Testis (tissue), 3 donors: Measurements from ENCODE around the gene CYP4F8. TPM values are rescaled to one million over a fixed set of nuclear protein-coding genes. Genes with fewer than 3 reads are reported as not detected.

Source experiments
- DNase-seq: peaks from one replicate; pipeline ENCODE4 v3.0.0-alpha.2; 2019
- H3K27ac ChIP-seq, 2 donors: fragments of 200-600 bp; sonication (generic); one replicate each; pipeline ENCODE4 v1.5.1; 2019
- H3K27me3 ChIP-seq: fragments of 200-600 bp; sonication (generic); one replicate; pipeline ENCODE4 v1.5.1; 2019
- H3K36me3 ChIP-seq: fragments of 200-600 bp; sonication (generic); one replicate; pipeline ENCODE4 v1.5.1; 2017; ENCODE audit warnings: low read depth; ENCODE audit errors: missing control alignments
- H3K4me1 ChIP-seq: fragments of 200-600 bp; sonication (generic); one replicate; pipeline ENCODE4 v1.5.1; 2019
- H3K4me3 ChIP-seq, 2 donors: fragments of 200-600 bp; sonication (generic); one replicate each; pipeline ENCODE4 v1.5.1; 2017 to 2019
- H3K9me3 ChIP-seq: fragments of 200-600 bp; sonication (generic); one replicate; pipeline ENCODE4 v1.5.1; 2017
- POLR2A ChIP-seq: fragments of 450-650 bp; IDR thresholded peaks from one replicate; pipeline ENCODE4 v1.6.1; 2017; ENCODE audit warnings: antibody characterized with exemption, mild to moderate bottlenecking, moderate library complexity
- WGBS, 2 donors: methylation state at CpG; one replicate each; pipeline ENCODE4 v1.1.5; 2018; 5-methylcytosine and 5-hydroxymethylcytosine counted together
- intact Hi-C: fragments of 100-400 bp; cut with DNase I; formaldehyde crosslinking; loops from one replicate; pipeline ENCODE4 v1.15.1; 2023; ENCODE audit warnings: low total_unique reads
- polyA plus RNA-seq: library from polyadenylated mRNA; stranded (reverse); fragments of 350-450 nt; fragmentation: Illumina TruSeq; extraction: RNeasy Lipid Tissue Mini Kit (QIAGEN cat#74804); gene quantifications from one replicate; pipeline ENCODE4 v1.2.3, GENCODE V29; 2014; ENCODE audit warnings: low read depth, low replicate concordance; ENCODE audit not compliant: insufficient read depth
- total RNA-seq, 2 donors: library from RNA; depleted of rRNA; stranded (reverse); fragments of >200 nt; gene quantifications; one replicate each; pipeline ENCODE4 v1.2.3, GENCODE V29; 2016
- TF ChIP-seq, protein P1 (sequence below), 3 experiments: fragments of 450-650 bp in 2 of 3; fragments of 200-600 bp in 1 of 3; sonication (generic) in 1 of 3; IDR thresholded peaks; one replicate each; pipeline ENCODE4 v1.5.1; 2016 to 2019; ENCODE audit warnings: antibody characterized with exemption in 3 of 3, mild to moderate bottlenecking in 2 of 3, moderate library complexity in 1 of 3

The CYP4F8 gene
- total and polyA plus RNA-seq, 3 donors from 2014 or later: 0.17 to 0.71 (median 0.31) TPM

DNA sequence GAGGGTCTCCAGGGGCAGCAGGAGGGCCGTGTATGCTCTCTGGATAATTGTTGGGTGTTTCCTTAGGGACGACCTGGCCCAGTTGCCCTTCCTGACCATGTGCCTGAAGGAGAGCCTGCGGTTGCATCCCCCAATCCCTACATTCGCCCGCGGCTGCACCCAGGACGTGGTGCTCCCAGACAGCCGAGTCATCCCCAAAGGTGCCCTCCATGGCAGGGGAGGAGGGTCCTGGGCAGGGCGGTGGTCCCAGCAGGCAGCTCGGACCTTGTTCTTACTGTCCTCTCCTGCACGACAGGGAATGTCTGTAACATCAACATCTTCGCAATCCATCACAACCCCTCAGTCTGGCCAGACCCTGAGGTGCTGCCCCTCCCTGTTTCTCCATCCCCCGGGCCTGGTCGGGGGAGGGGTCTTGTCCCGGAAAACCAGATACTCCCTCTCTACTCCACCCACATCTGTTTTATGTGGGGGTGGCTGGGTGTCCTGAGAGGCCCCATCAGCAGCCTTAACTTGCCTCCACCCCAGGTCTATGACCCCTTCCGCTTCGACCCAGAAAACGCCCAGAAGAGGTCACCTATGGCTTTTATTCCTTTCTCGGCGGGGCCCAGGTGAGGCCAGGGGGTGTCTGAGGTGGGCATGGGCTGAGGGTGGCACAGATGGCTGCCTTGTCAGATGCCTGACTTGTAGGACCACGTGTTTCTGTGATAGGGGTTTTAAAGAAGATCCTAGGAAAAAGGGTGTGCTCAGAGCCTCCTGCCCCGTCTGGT is 13.4 kb downstream of the CYP4F8 start:
- Histone ChIP-seq H3K36me3 (no peaks in the 10 kb centered on the region), H3K9me3 (no peaks in the 10 kb centered on the region), H3K4me3 (no peak overlapping the region), H3K27me3 (no peaks in the 10 kb centered on the region), H3K4me1 (no peaks in the 10 kb centered on the region), H3K27ac (no peak overlapping the region)
- DNase-seq: no peak
- intact Hi-C loops: no loop called here
- 55% methylated on average over 15 to 22 of the region's 22 CpGs for WGBS, 2 donors
- TF ChIP-seq, protein P1, sequence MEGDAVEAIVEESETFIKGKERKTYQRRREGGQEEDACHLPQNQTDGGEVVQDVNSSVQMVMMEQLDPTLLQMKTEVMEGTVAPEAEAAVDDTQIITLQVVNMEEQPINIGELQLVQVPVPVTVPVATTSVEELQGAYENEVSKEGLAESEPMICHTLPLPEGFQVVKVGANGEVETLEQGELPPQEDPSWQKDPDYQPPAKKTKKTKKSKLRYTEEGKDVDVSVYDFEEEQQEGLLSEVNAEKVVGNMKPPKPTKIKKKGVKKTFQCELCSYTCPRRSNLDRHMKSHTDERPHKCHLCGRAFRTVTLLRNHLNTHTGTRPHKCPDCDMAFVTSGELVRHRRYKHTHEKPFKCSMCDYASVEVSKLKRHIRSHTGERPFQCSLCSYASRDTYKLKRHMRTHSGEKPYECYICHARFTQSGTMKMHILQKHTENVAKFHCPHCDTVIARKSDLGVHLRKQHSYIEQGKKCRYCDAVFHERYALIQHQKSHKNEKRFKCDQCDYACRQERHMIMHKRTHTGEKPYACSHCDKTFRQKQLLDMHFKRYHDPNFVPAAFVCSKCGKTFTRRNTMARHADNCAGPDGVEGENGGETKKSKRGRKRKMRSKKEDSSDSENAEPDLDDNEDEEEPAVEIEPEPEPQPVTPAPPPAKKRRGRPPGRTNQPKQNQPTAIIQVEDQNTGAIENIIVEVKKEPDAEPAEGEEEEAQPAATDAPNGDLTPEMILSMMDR (IDR thresholded peaks at IDR 0.05): no peak
- TF ChIP-seq POLR2A: no peak

DNA sequence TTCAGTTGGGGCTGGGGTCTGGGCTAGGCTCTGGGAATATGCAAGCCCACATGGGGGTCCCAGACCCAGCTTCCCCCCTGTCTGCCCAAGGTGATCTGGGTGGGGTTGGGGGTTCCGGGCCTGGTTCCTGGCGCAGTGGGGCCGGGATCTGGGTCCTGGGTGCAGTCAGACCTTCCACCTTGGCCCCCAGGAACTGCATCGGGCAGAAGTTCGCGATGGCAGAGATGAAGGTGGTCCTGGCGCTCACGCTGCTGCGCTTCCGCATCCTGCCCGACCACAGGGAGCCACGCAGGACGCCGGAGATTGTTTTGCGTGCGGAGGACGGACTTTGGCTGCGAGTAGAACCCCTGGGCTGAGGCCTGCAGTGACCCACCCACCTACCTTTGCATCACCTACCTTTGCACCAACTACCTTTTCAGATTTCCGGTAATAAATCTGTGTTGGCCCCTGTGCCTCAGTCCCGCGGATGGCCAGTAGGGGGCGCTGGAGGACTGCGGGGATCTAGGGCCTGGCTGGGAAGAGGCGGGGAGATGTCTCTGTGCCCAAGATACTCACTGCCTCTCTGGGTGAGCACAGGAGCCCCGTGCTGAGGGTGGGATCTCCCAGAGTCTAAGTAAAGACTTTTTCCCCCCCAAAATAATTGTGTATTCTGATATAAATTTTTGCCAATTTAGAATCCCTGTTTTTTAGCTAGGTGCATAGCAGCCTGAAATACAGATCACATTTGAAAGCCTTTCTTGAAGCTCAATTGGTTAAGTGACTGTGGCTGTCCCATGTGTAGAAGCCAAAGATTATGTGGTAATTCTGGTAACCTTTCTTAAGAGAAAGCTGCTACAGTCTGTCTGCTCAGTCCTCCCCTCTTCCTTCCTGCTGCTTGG is 14.2 kb downstream of the CYP4F8 start:
- no peaks in the 10 kb centered on the region for H3K9me3 ChIP-seq
- TF ChIP-seq, protein P1 (IDR thresholded peaks at IDR 0.05): peak; percentile 93 to 98 (median 96)
- TF ChIP-seq POLR2A: no peak
- intact Hi-C loops: no loop called here
- DNase-seq: peak; percentile 88
- no peak overlapping the region for H3K4me3 ChIP-seq
- H3K27ac ChIP-seq: no peak overlapping the region
- WGBS, 2 donors: 5 to 9% methylated on average over 12 to 25 of the region's 25 CpGs
- H3K36me3 ChIP-seq: no peaks in the 10 kb centered on the region
- H3K4me1 ChIP-seq: no peaks in the 10 kb centered on the region
- no peaks in the 10 kb centered on the region for H3K27me3 ChIP-seq

DNA sequence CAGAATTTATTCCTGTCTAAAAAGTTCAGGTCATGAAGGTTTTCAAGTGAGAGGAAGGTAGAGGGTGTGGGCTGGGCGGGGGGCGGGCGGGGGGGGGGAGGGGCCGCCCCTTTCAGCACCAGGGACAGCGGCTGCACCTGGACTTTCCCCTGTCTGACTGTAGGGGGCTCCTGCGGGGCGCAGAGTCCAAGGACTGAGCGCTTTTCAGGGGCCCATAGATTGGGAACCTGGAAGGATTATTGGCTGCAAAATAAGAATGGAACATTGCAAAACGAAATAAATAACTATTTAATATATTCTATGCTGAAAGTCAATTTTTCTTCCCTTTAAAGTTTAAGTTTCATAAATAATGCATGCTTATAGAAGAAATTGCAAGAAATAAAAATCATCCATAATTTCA is 16.8 kb downstream of the CYP4F8 start:
- Histone ChIP-seq H3K4me1 (no peaks in the 10 kb centered on the region), H3K9me3 (no peaks in the 10 kb centered on the region), H3K27me3 (no peaks in the 10 kb centered on the region), H3K4me3 (no peak overlapping the region), H3K27ac (no peak overlapping the region), H3K36me3 (no peaks in the 10 kb centered on the region)
- 0 to 1% methylated on average over 7 to 9 of the region's 9 CpGs for WGBS, 2 donors
- intact Hi-C loops: loop anchor here (10.0 kb wide), 1 partner anchor 243 kb away; no protein-coding TSS in a partner anchor
- DNase-seq: peak; percentile 43
- TF ChIP-seq POLR2A: no peak
- TF ChIP-seq, protein P1 (IDR thresholded peaks at IDR 0.05): peak in 1 of 3 experiments; percentile 11

DNA sequence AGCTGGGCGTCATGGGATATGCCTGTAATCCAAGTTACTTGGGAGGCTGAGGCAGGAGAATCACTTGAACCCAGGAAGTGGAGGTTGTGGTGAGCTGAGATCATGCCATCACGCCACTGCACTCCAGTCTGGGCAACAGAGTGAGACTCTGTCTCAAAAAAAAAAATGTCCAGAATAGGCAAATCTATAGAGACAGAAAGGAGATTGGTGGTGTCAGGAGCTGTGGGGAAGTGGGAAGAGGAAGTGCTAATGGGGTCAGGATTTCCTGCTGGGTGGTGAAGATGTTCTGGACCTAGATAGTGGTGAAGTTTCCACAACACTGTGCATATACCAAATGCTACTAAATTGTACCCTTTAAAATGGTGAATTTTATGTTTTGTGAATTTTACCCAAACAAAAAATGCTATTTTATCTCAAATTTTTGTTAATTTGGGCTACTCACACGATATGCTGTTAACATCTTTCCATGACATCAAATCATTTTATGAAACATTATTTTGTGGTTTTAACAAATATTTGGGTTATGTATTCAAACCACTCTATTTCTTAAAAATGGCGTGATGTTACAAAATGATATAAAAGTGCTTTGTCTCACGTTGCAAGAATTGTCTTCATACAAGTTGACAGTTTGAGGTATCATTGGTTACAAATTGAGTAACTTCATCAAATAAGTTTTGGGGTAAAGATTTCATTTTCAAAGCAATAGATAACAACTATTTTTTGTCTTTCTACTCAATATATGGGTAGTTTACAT is 18.2 kb downstream of the CYP4F8 start:
- no peaks in the 10 kb centered on the region for H3K9me3 ChIP-seq
- H3K36me3 ChIP-seq: no peaks in the 10 kb centered on the region
- 54 to 65% methylated on average over 5 of the region's 5 CpGs for WGBS, 2 donors
- no peak for DNase-seq
- intact Hi-C loops: loop anchor here (10.0 kb wide), 1 partner anchor 242 kb away; no protein-coding TSS in a partner anchor
- TF ChIP-seq POLR2A: no peak
- TF ChIP-seq, protein P1 (IDR thresholded peaks at IDR 0.05): no peak
- no peak overlapping the region for H3K27ac ChIP-seq
- H3K4me1 ChIP-seq: no peaks in the 10 kb centered on the region
- H3K4me3 ChIP-seq: no peak overlapping the region
- H3K27me3 ChIP-seq: no peaks in the 10 kb centered on the region
